Upper lobe of left lung (tissue), 4 donors: ENCODE results near the gene IFNL4.

Experiments
- CTCF ChIP-seq, 6 experiments: fragments of 450-650 bp in 4 of 6; fragments of 200-600 bp in 2 of 6; sonication (generic) in 2 of 6; IDR thresholded peaks; one replicate each; pipeline ENCODE4 v1.5.1; 2016 to 2019; ENCODE audit warnings: antibody characterized with exemption in 6 of 6
- EP300 ChIP-seq, 4 donors: sonication (generic); formaldehyde crosslinking; IDR thresholded peaks; one replicate each; pipeline ENCODE4 v1.5.1; 2017; ENCODE audit warnings: antibody characterized with exemption in 4 of 4, control low read depth in 2 of 4
- POLR2A ChIP-seq, 4 donors: fragments of 450-650 bp; IDR thresholded peaks; one replicate each; pipeline ENCODE4 v1.5.1; 2016 to 2017; ENCODE audit warnings: antibody characterized with exemption in 4 of 4, mild to moderate bottlenecking in 2 of 4
- POLR2AphosphoS5 ChIP-seq, 2 donors: sonication (generic); formaldehyde crosslinking; IDR thresholded peaks; one replicate each; pipeline ENCODE4 v1.5.1; 2017; ENCODE audit warnings: antibody characterized with exemption in 2 of 2

- TF ChIP-seq CTCF (IDR thresholded peaks at IDR 0.05) = no peak
- TF ChIP-seq POLR2A (IDR thresholded peaks at IDR 0.05) = no peak
- no peak for TF ChIP-seq POLR2AphosphoS5 (IDR thresholded peaks at IDR 0.05)
- no peak for TF ChIP-seq EP300 (IDR thresholded peaks at IDR 0.05)
These were observed 16.8 kb upstream of the IFNL4 start for GRCh38 chr19:39265321-39265916.
